H1 (cell line): ENCODE data around the gene MBOAT1. TPM values are rescaled to one million over a fixed set of nuclear protein-coding genes. Genes with fewer than 3 reads are reported as not detected.

Experiments
- CTCF ChIA-PET: fragments of 300-600 bp; sonication (Branson Sonifier 250); formaldehyde crosslinking; loops from one replicate; lab custom pipeline; 2021; ENCODE audit not compliant: partially characterized antibody; lab: Charles Lee
- POLR2A ChIA-PET: fragments of 300-600 bp; sonication (Branson Sonifier 250); formaldehyde crosslinking; loops from one replicate; lab custom pipeline; 2021; ENCODE audit warnings: inconsistent platforms; ENCODE audit not compliant: partially characterized antibody; lab: Charles Lee
- DNase-seq, 2 experiments: peaks; one replicate each; pipeline versions ENCODE4 v3.0.0 to v3.0.0-alpha.2; 2010 to 2022; ENCODE audit warnings: low spot score in 2 of 2, low read depth in 1 of 2, mixed read lengths in 1 of 2
- FAIRE-seq: peaks from 2 replicates; lab custom pipeline; 2011; peaks lifted over from hg19 to GRCh38; lab: Jason Lieb, UNC
- H2AFZ ChIP-seq: 2 replicates; pipeline ENCODE4 v1.8.1; 2012; ENCODE audit warnings: low read length, inconsistent platforms
- H2AK5ac ChIP-seq: 2 replicates; pipeline ENCODE4 v1.6.1; 2013; ENCODE audit warnings: low read depth, low read length
- H2BK120ac ChIP-seq: replicated peaks from 2 replicates; pipeline ENCODE3; 2013; ENCODE audit warnings: low read depth, low read length, inconsistent platforms
- H2BK12ac ChIP-seq: 2 replicates; pipeline ENCODE4 v1.6.1; 2013; ENCODE audit warnings: low read depth, low read length
- H2BK15ac ChIP-seq: 2 replicates; pipeline ENCODE4 v1.6.1; 2013; ENCODE audit warnings: low read length
- H2BK20ac ChIP-seq: 2 replicates; pipeline ENCODE4 v1.6.1; 2013; ENCODE audit warnings: low read length
- H2BK5ac ChIP-seq: 2 replicates; pipeline ENCODE4 v1.6.1; 2013; ENCODE audit warnings: low read depth, low read length
- H3K14ac ChIP-seq: 2 replicates; pipeline ENCODE4 v1.6.1; 2013; ENCODE audit warnings: inconsistent platforms; ENCODE audit not compliant: insufficient read length
- H3K18ac ChIP-seq: 2 replicates; pipeline ENCODE4 v1.6.1; 2013; ENCODE audit warnings: low read length; ENCODE audit errors: extremely low read depth
- H3K23ac ChIP-seq: 2 replicates; pipeline ENCODE4 v1.6.1; 2013; ENCODE audit warnings: inconsistent platforms; ENCODE audit not compliant: insufficient read length
- H3K23me2 ChIP-seq: 2 replicates; pipeline ENCODE4 v1.6.1; 2013; ENCODE audit warnings: low read depth, low read length
- H3K27ac ChIP-seq: 2 replicates; pipeline ENCODE4 v1.6.1; 2011; ENCODE audit warnings: low read depth, low read length, inconsistent platforms
- H3K27me3 ChIP-seq, 4 experiments: replicated peaks in 1 of 4; 1 replicate in 1 of 4; 2 replicates in 3 of 4; pipeline versions ENCODE4 v1.6.1 to v1.8.1; 2011 to 2013; ENCODE audit warnings: low read length in 3 of 4, mild to moderate bottlenecking in 3 of 4, inconsistent platforms in 2 of 4, mixed read lengths in 2 of 4, moderate library complexity in 1 of 4; ENCODE audit not compliant: control insufficient read depth in 3 of 4, insufficient read depth in 3 of 4; ENCODE audit errors: extremely low read depth in 1 of 4
- H3K36me3 ChIP-seq, 4 experiments: 2 replicates each; pipeline versions ENCODE4 v1.6.1 to v1.8.1; 2011 to 2013; ENCODE audit warnings: mild to moderate bottlenecking in 4 of 4, low read length in 3 of 4, moderate library complexity in 2 of 4, control low read depth in 1 of 4, inconsistent platforms in 1 of 4; ENCODE audit not compliant: insufficient read depth in 4 of 4, control insufficient read depth in 2 of 4
- H3K4ac ChIP-seq: replicated peaks from 2 replicates; pipeline ENCODE3; 2013; ENCODE audit warnings: low read length, low read depth, mixed read lengths, inconsistent platforms; ENCODE audit not compliant: insufficient read length
- H3K4me1 ChIP-seq, 4 experiments: replicated peaks in 1 of 4; 1 replicate in 1 of 4; 2 replicates in 3 of 4; pipeline versions ENCODE4 v1.6.1 to v1.8.1; 2011 to 2013; ENCODE audit warnings: low read length in 3 of 4, inconsistent platforms in 2 of 4, mixed read lengths in 1 of 4; ENCODE audit not compliant: insufficient read depth in 4 of 4, control insufficient read depth in 3 of 4
- H3K4me2 ChIP-seq, 2 experiments: 2 replicates each; pipeline versions ENCODE4 v1.6.1 to v1.8.1; 2011 to 2013; ENCODE audit warnings: low read depth in 2 of 2, low read length in 2 of 2, control low read depth in 1 of 2, inconsistent platforms in 1 of 2, mild to moderate bottlenecking in 1 of 2; ENCODE audit not compliant: insufficient read depth in 1 of 2
- H3K4me3 ChIP-seq, 4 experiments: fragments of 200-600, 300-600 bp in 1 of 4; sonication (generic), shearing (Covaris generic), sonication (Bioruptor Twin) in 1 of 4; 2 replicates each; pipeline versions ENCODE4 v1.5.1 to v1.8.1; 2011 to 2016; ENCODE audit warnings: low read length in 4 of 4, low read depth in 3 of 4, control low read depth in 2 of 4, inconsistent platforms in 2 of 4, mild to moderate bottlenecking in 2 of 4, mixed read lengths in 1 of 4, moderate library complexity in 1 of 4; ENCODE audit not compliant: insufficient read depth in 2 of 4; ENCODE audit errors: extremely low read depth in 1 of 4
- H3K56ac ChIP-seq: replicated peaks from 2 replicates; pipeline ENCODE3; 2013; ENCODE audit warnings: low read depth, mild to moderate bottlenecking, mixed read lengths, low read length, inconsistent platforms; ENCODE audit not compliant: insufficient read length
- H3K79me1 ChIP-seq: 2 replicates; pipeline ENCODE4 v1.6.1; 2013; ENCODE audit warnings: low read depth, low read length, control low read depth
- H3K79me2 ChIP-seq, 2 experiments: 2 replicates each; pipeline versions ENCODE4 v1.6.1 to v1.8.1; 2012 to 2013; ENCODE audit warnings: low read length in 2 of 2, mild to moderate bottlenecking in 2 of 2, inconsistent platforms in 1 of 2; ENCODE audit not compliant: insufficient read depth in 2 of 2, control insufficient read depth in 1 of 2
- H3K9ac ChIP-seq, 4 experiments: replicated peaks in 1 of 4; 1 replicate in 1 of 4; 2 replicates in 3 of 4; pipeline versions ENCODE4 v1.6.1 to v1.8.1; 2011 to 2013; ENCODE audit warnings: low read depth in 3 of 4, low read length in 3 of 4, control low read depth in 2 of 4, mild to moderate bottlenecking in 2 of 4, moderate library complexity in 2 of 4, inconsistent platforms in 1 of 4; ENCODE audit errors: extremely low read depth in 1 of 4
- H3K9me3 ChIP-seq, 2 experiments: 2 replicates each; pipeline versions ENCODE4 v1.6.1 to v1.8.1; 2012 to 2013; ENCODE audit warnings: mild to moderate bottlenecking in 2 of 2, moderate library complexity in 2 of 2, control low read depth in 1 of 2, inconsistent platforms in 1 of 2, low read depth in 1 of 2, low read length in 1 of 2, mixed read lengths in 1 of 2; ENCODE audit not compliant: insufficient read depth in 2 of 2
- H4K20me1 ChIP-seq, 2 experiments: replicated peaks in 1 of 2; 2 replicates each; pipeline versions ENCODE3 to v1.8.1; 2011 to 2013; ENCODE audit warnings: inconsistent platforms in 2 of 2, low read length in 2 of 2, mild to moderate bottlenecking in 1 of 2; ENCODE audit not compliant: insufficient read depth in 2 of 2, control insufficient read depth in 1 of 2
- H4K5ac ChIP-seq: 2 replicates; pipeline ENCODE4 v1.6.1; 2013; ENCODE audit warnings: low read length, low read depth, mixed read lengths, inconsistent platforms; ENCODE audit not compliant: insufficient read length
- H4K8ac ChIP-seq: 2 replicates; pipeline ENCODE4 v1.8.0; 2013; ENCODE audit warnings: mild to moderate bottlenecking, moderate library complexity, low read length, inconsistent platforms; ENCODE audit not compliant: insufficient read depth; ENCODE audit errors: extremely low read depth
- H4K91ac ChIP-seq: replicated peaks from 2 replicates; pipeline ENCODE3; 2013; ENCODE audit warnings: low read length, mixed read lengths, inconsistent platforms; ENCODE audit not compliant: insufficient read length
- EGR1 ChIP-seq: IDR thresholded peaks from 2 replicates; pipeline ENCODE4 v1.6.1; 2011; ENCODE audit warnings: low read depth, low read length, borderline replicate concordance
- POU5F1 ChIP-seq: IDR thresholded peaks from 2 replicates; pipeline ENCODE4 v1.6.1; 2011; ENCODE audit warnings: low read depth, mild to moderate bottlenecking, low read length, moderate library complexity
- RXRA ChIP-seq: IDR thresholded peaks from 2 replicates; pipeline ENCODE4 v1.6.1; 2011; ENCODE audit warnings: low read depth, mild to moderate bottlenecking, low read length, moderate library complexity; ENCODE audit not compliant: insufficient read depth
- SP2 ChIP-seq: IDR thresholded peaks from 2 replicates; pipeline ENCODE4 v1.6.1; 2012; ENCODE audit warnings: mild to moderate bottlenecking, low read length, inconsistent platforms
- polyA plus RNA-seq, 7 experiments: library from polyadenylated mRNA; depleted of rRNA in 3 of 7; stranded (reverse) in 5 of 7; unstranded in 2 of 7; fragments of >200 nt in 5 of 7; fragments of 200-250 nt in 2 of 7; gene quantifications; 1 replicate in 5 of 7; 2 replicates in 1 of 7; 4 replicates in 1 of 7; pipeline versions ENCODE4 v1.2.1 to v1.2.3, GENCODE V29; 2011 to 2013; ENCODE audit warnings: missing spikeins in 2 of 7, mixed read lengths in 2 of 7
- total RNA-seq: library from RNA; stranded (reverse); fragmentation: NEBNext Ultra II Directional; extraction: Animal tissue kit (Norgen Biotek cat#: 25700); gene quantifications from 2 replicates; pipeline ENCODE4 v1.2.1, GENCODE V29; 2021

The MBOAT1 gene
- total and polyA plus RNA-seq, 2 of the 8 experiments (the other 6 are each of a cell fraction or from before 2014, with no cell fraction given): 4.9 to 19.5 TPM

GRCh38 chr6:20085817-20086216 lies 126.5 kb downstream of the MBOAT1 start (continued):
- no peak for TF ChIP-seq SP2
- TF ChIP-seq POU5F1: no peak

GRCh38 chr6:20084411-20084810 lies 127.9 kb downstream of the MBOAT1 start:
- H2AFZ ChIP-seq: no peak overlapping the region
- TF ChIP-seq RXRA (no peak), EGR1 (no peak)
- TF ChIP-seq, all 59 proteins: peak for 0
- no peaks in the 10 kb centered on the region for H3K4me1 ChIP-seq
- H3K9ac ChIP-seq: no peak overlapping the region
- no peaks in the 10 kb centered on the region for H3K27me3 ChIP-seq
- no peak overlapping the region for H4K5ac ChIP-seq
- H3K23ac ChIP-seq: no peak overlapping the region
- no peak overlapping the region for H2AK5ac ChIP-seq
- no peaks in the 10 kb centered on the region for H3K23me2 ChIP-seq
- H3K4ac ChIP-seq: no peak overlapping the region
- ChIA-PET POLR2A (no interaction called here), CTCF (no interaction called here)
- H4K91ac ChIP-seq: no peak overlapping the region
- no peak overlapping the region for H3K18ac ChIP-seq
- DNase-seq (no peak), FAIRE-seq (no peak)
- no peak overlapping the region for H3K56ac ChIP-seq
- H2BK120ac ChIP-seq: no peak overlapping the region
- no peaks in the 10 kb centered on the region for H3K79me1 ChIP-seq
- no peak overlapping the region for H2BK15ac ChIP-seq
- no peaks in the 10 kb centered on the region for H3K36me3 ChIP-seq
- H2BK20ac ChIP-seq: no peak overlapping the region
- H2BK5ac ChIP-seq: no peak overlapping the region
- H3K4me2 ChIP-seq: no peak overlapping the region
- no peaks in the 10 kb centered on the region for H4K20me1 ChIP-seq
- H3K14ac ChIP-seq: no peak overlapping the region
- no peak overlapping the region for H3K27ac ChIP-seq
- H3K9me3 ChIP-seq: peaks cover 3 to 4% of the 10 kb centered on the region in 2 experiments; a peak in 1 of 4 replicates
- H4K8ac ChIP-seq: no peak overlapping the region
- H2BK12ac ChIP-seq: no peak overlapping the region
- H3K4me3 ChIP-seq: no peak overlapping the region
- H3K79me2 ChIP-seq: no peaks in the 10 kb centered on the region
